GM21576 (cell line): ENCODE data around the gene PRTN3.

Experiments used
- ATAC-seq: cut with Tn5 transposase; IDR thresholded peaks from one replicate; pipeline ENCODE4 v1.9.1; 2021; ENCODE audit warnings: mild to moderate bottlenecking, moderate library complexity; ENCODE audit not compliant: unreplicated experiment

PRTN3 gene

GRCh38 chr19:861756-862580, 21.2 kb downstream of the PRTN3 start:
- no peak for ATAC-seq

GRCh38 chr19:862581-863314, 21.9 kb downstream of the PRTN3 start:
- no peak for ATAC-seq

- ATAC-seq: no peak
Measured at GRCh38 chr19:863315-863620, 22.5 kb downstream of the PRTN3 start.

GRCh38 chr19:866769-867300, 26.0 kb downstream of the PRTN3 start:
- no peak for ATAC-seq

- ATAC-seq: no peak
Measured at GRCh38 chr19:867301-867793, 26.5 kb downstream of the PRTN3 start.

GRCh38 chr19:867855-868457, 27.2 kb downstream of the PRTN3 start:
- ATAC-seq: no peak

- ATAC-seq: no peak
Measured at GRCh38 chr19:868458-869244, 27.9 kb downstream of the PRTN3 start.

- no peak for ATAC-seq
Measured at GRCh38 chr19:869245-870177, 28.7 kb downstream of the PRTN3 start.

GRCh38 chr19:870314-870713, 29.5 kb downstream of the PRTN3 start:
- ATAC-seq: no peak

GRCh38 chr19:870963-871401, 30.2 kb downstream of the PRTN3 start:
- no peak for ATAC-seq

GRCh38 chr19:871446-872265, 30.9 kb downstream of the PRTN3 start:
- ATAC-seq: no peak

- peak; percentile 43 for ATAC-seq
Measured at GRCh38 chr19:872266-872951, 31.6 kb downstream of the PRTN3 start.

- no peak for ATAC-seq
Measured at GRCh38 chr19:873084-873483, 32.3 kb downstream of the PRTN3 start.

GRCh38 chr19:873561-874041, 32.8 kb downstream of the PRTN3 start:
- ATAC-seq: no peak

GRCh38 chr19:875265-875879, 34.6 kb downstream of the PRTN3 start:
- ATAC-seq: no peak

GRCh38 chr19:876089-876488, 35.3 kb downstream of the PRTN3 start:
- no peak for ATAC-seq

- no peak for ATAC-seq
Measured at GRCh38 chr19:876780-877314, 36.0 kb downstream of the PRTN3 start.
